ENCODE measurements around the gene ZNF316. TPM values are rescaled to one million over a fixed set of nuclear protein-coding genes. Genes with fewer than 3 reads are reported as not detected.

Gene ZNF316
- total and polyA plus RNA-seq, 2 experiments from 2014 or later, result 1.1 to 17.4 TPM

- Histone ChIP-seq H3F3A (replicated peaks; ENCODE audit: low read depth) (no peaks in the 10 kb centered on the region), H3K4me1 (ENCODE audit: insufficient read depth) (no peaks in the 10 kb centered on the region), H3K27ac (ENCODE audit: low read depth) (no peak overlapping the region), H3K4me2 (no peak overlapping the region), H3K9me2 (ENCODE audit: insufficient read depth) (no peaks in the 10 kb centered on the region), H2AFZ (no peak overlapping the region), H3K4me3 (no peak overlapping the region), H3K27me3 (ENCODE audit: insufficient read depth) (no peaks in the 10 kb centered on the region), H3K79me2 (replicated peaks; ENCODE audit: insufficient read depth) (no peaks in the 10 kb centered on the region), H3K36me3 (ENCODE audit: insufficient read depth) (no peaks in the 10 kb centered on the region), H4K20me1 (replicated peaks; ENCODE audit: insufficient read depth) (no peaks in the 10 kb centered on the region; the same call in 1 of the 2 replicates)
- peaks cover 15% of the 10 kb centered on the region for H3K27me3 Mint-ChIP-seq (ENCODE audit: insufficient read depth, low read depth, poor library complexity)
- H3K9me3 Mint-ChIP-seq, result no peaks in the 10 kb centered on the region
- H3K4me3 Mint-ChIP-seq, result no peak overlapping the region
- ATAC-seq (no peak), DNase-seq (ENCODE audit: low spot score) (no peak)
- peaks cover 6% of the 10 kb centered on the region for H3K36me3 Mint-ChIP-seq (ENCODE audit: low read depth)
- TF ChIP-seq ZNF331 (CRISPR knock-in tag; IDR thresholded peaks at IDR 0.05; ENCODE audit: low read depth) (no peak), ZNF462 (CRISPR knock-in tag; IDR thresholded peaks at IDR 0.05) (no peak), REST (IDR thresholded peaks at IDR 0.05; ENCODE audit: unreplicated experiment) (no peak), EZH2 (IDR thresholded peaks at IDR 0.05; ENCODE audit: low read depth, unreplicated experiment) (no peak), CREB1 (CRISPR knock-in tag; IDR thresholded peaks at IDR 0.05; ENCODE audit: low read depth) (no peak), CTCF (conservative IDR thresholded peaks at IDR 0.05; ENCODE audit: low read depth in 2 of 2) (no peak), NANOG (IDR thresholded peaks at IDR 0.05; ENCODE audit: borderline replicate concordance) (no peak), STAT1 (IDR thresholded peaks at IDR 0.05; ENCODE audit: unreplicated experiment) (no peak), EZH2phosphoT487 (IDR thresholded peaks at IDR 0.05; ENCODE audit: unreplicated experiment) (no peak)
- peaks cover 8% of the 10 kb centered on the region; the same call in 2 of the 3 replicates for H3K4me1 Mint-ChIP-seq
- no peak overlapping the region for H3K27ac Mint-ChIP-seq
Observed at GRCh38 chr7:6643915-6644625, 7.0 kb downstream of the ZNF316 start.

All from GM23338 (cell line).